ENCODE measurements around the gene ANXA11. TPM values are rescaled to one million over a fixed set of nuclear protein-coding genes. Genes with fewer than 3 reads are reported as not detected.

Gene ANXA11
- total RNA-seq, 1 donor from 2014 or later = 122 TPM

- H3K27me3 Mint-ChIP-seq (ENCODE audit: low read depth, unreplicated experiment) = no peaks in the 10 kb centered on the region
- H3K9me3 Mint-ChIP-seq (ENCODE audit: unreplicated experiment) = no peaks in the 10 kb centered on the region
- no peak overlapping the region for H3K9ac ChIP-seq (ENCODE audit: low read length)
- no peak overlapping the region for H2AFZ ChIP-seq (ENCODE audit: low read depth, low read length)
- H3K4me2 ChIP-seq (ENCODE audit: low read length) = no peak overlapping the region
- H3K79me2 ChIP-seq (ENCODE audit: insufficient read depth, low read length) = peaks cover 99% of the 10 kb centered on the region
- FAIRE-seq (no peak), DNase-seq (ENCODE audit: low read depth) (no peak)
- H3K36me3 Mint-ChIP-seq (ENCODE audit: low read depth, unreplicated experiment) = peaks cover 5% of the 10 kb centered on the region
- no peaks in the 10 kb centered on the region for H3K4me1 ChIP-seq (ENCODE audit: insufficient read depth, low read length)
- no peak for TF ChIP-seq EZH2 (IDR thresholded peaks at IDR 0.05; ENCODE audit: insufficient read depth, low read length)
- TF ChIP-seq CTCF (IDR thresholded peaks at IDR 0.05; ENCODE audit: insufficient read depth, low read depth, low read length) = no peak
- H3K4me1 Mint-ChIP-seq (ENCODE audit: low read depth, unreplicated experiment) = peaks cover 9% of the 10 kb centered on the region
- no peak overlapping the region for H3K27ac Mint-ChIP-seq (ENCODE audit: unreplicated experiment)
- H3K27ac ChIP-seq (ENCODE audit: low read depth, low read length) = no peak overlapping the region
- peaks cover 3% of the 10 kb centered on the region for H3K36me3 ChIP-seq (ENCODE audit: insufficient read depth, low read length)
- peaks cover 96% of the 10 kb centered on the region for H4K20me1 ChIP-seq (ENCODE audit: insufficient read depth, low read length)
- H3K4me3 Mint-ChIP-seq (ENCODE audit: unreplicated experiment) = no peak overlapping the region
- no peak overlapping the region for H3K4me3 ChIP-seq (ENCODE audit: insufficient read depth, low read depth, low read length)
- H3K9me3 ChIP-seq (ENCODE audit: insufficient read depth, low read depth, low read length) = no peaks in the 10 kb centered on the region
- no peaks in the 10 kb centered on the region for H3K27me3 ChIP-seq (ENCODE audit: insufficient read depth, low read length)
These were observed 21.9 kb downstream of the ANXA11 start for GRCh38 chr10:80183436-80183835.

GRCh38 chr10:80182986-80183385, 22.4 kb downstream of the ANXA11 start:
- DNase-seq (ENCODE audit: low read depth) (no peak), FAIRE-seq (no peak)
- Histone ChIP-seq H3K4me3 (ENCODE audit: insufficient read depth, low read depth, low read length) (no peak overlapping the region), H3K79me2 (ENCODE audit: insufficient read depth, low read length) (peaks cover 100% of the 10 kb centered on the region), H2AFZ (ENCODE audit: low read depth, low read length) (no peak overlapping the region), H3K4me1 (ENCODE audit: insufficient read depth, low read length) (peaks cover 2% of the 10 kb centered on the region), H3K9ac (ENCODE audit: low read length) (no peak overlapping the region), H3K4me2 (ENCODE audit: low read length) (no peak overlapping the region), H3K36me3 (ENCODE audit: insufficient read depth, low read length) (peaks cover 3% of the 10 kb centered on the region), H4K20me1 (ENCODE audit: insufficient read depth, low read length) (peaks cover 97% of the 10 kb centered on the region), H3K27me3 (ENCODE audit: insufficient read depth, low read length) (no peaks in the 10 kb centered on the region), H3K9me3 (ENCODE audit: insufficient read depth, low read depth, low read length) (no peaks in the 10 kb centered on the region), H3K27ac (ENCODE audit: low read depth, low read length) (no peak overlapping the region)
- no peaks in the 10 kb centered on the region for H3K27me3 Mint-ChIP-seq (ENCODE audit: low read depth, unreplicated experiment)
- H3K4me3 Mint-ChIP-seq (ENCODE audit: unreplicated experiment) = no peak overlapping the region
- H3K4me1 Mint-ChIP-seq (ENCODE audit: low read depth, unreplicated experiment) = peaks cover 13% of the 10 kb centered on the region
- no peaks in the 10 kb centered on the region for H3K9me3 Mint-ChIP-seq (ENCODE audit: unreplicated experiment)
- TF ChIP-seq EZH2 (IDR thresholded peaks at IDR 0.05; ENCODE audit: insufficient read depth, low read length) = no peak
- no peak for TF ChIP-seq CTCF (IDR thresholded peaks at IDR 0.05; ENCODE audit: insufficient read depth, low read depth, low read length)
- H3K36me3 Mint-ChIP-seq (ENCODE audit: low read depth, unreplicated experiment) = peaks cover 5% of the 10 kb centered on the region
- no peak overlapping the region for H3K27ac Mint-ChIP-seq (ENCODE audit: unreplicated experiment)

GRCh38 chr10:80177781-80178636, 27.3 kb downstream of the ANXA11 start:
- no peak overlapping the region for H3K9ac ChIP-seq (ENCODE audit: low read length)
- no peaks in the 10 kb centered on the region for H3K9me3 ChIP-seq (ENCODE audit: insufficient read depth, low read depth, low read length)
- H3K9me3 Mint-ChIP-seq (ENCODE audit: unreplicated experiment) = no peaks in the 10 kb centered on the region
- H3K4me1 Mint-ChIP-seq (ENCODE audit: low read depth, unreplicated experiment) = peaks cover 13% of the 10 kb centered on the region
- H2AFZ ChIP-seq (ENCODE audit: low read depth, low read length) = no peak overlapping the region
- no peak overlapping the region for H3K27ac ChIP-seq (ENCODE audit: low read depth, low read length)
- H3K4me3 ChIP-seq (ENCODE audit: insufficient read depth, low read depth, low read length) = no peak overlapping the region
- peaks cover 91% of the 10 kb centered on the region for H3K79me2 ChIP-seq (ENCODE audit: insufficient read depth, low read length)
- H3K4me2 ChIP-seq (ENCODE audit: low read length) = peak overlapping the region; percentile 24
- no peak for TF ChIP-seq CTCF (IDR thresholded peaks at IDR 0.05; ENCODE audit: insufficient read depth, low read depth, low read length)
- no peak for TF ChIP-seq EZH2 (IDR thresholded peaks at IDR 0.05; ENCODE audit: insufficient read depth, low read length)
- H3K36me3 ChIP-seq (ENCODE audit: insufficient read depth, low read length) = peaks cover 5% of the 10 kb centered on the region
- no peaks in the 10 kb centered on the region for H3K27me3 ChIP-seq (ENCODE audit: insufficient read depth, low read length)
- no peak for FAIRE-seq
- peaks cover 8% of the 10 kb centered on the region for H3K4me1 ChIP-seq (ENCODE audit: insufficient read depth, low read length)
- peak; percentile 44 for DNase-seq (ENCODE audit: low read depth)
- H3K27ac Mint-ChIP-seq (ENCODE audit: unreplicated experiment) = peak overlapping the region; percentile 51
- no peak overlapping the region for H3K4me3 Mint-ChIP-seq (ENCODE audit: unreplicated experiment)
- H4K20me1 ChIP-seq (ENCODE audit: insufficient read depth, low read length) = peaks cover 88% of the 10 kb centered on the region
- H3K36me3 Mint-ChIP-seq (ENCODE audit: low read depth, unreplicated experiment) = peaks cover 2% of the 10 kb centered on the region
- no peaks in the 10 kb centered on the region for H3K27me3 Mint-ChIP-seq (ENCODE audit: low read depth, unreplicated experiment)

All from astrocyte (in vitro differentiated cells and primary cell).